GM18507 (cell line): ENCODE data around the gene SP140L.

Experiments used
- DNase-seq: peaks from one replicate; pipeline ENCODE4 v3.0.0; 2011; ENCODE audit warnings: low read depth; ENCODE audit not compliant: insufficient read length; ENCODE audit errors: extremely low spot score
- FAIRE-seq: peaks from 2 replicates; lab custom pipeline; 2011; peaks lifted over from hg19 to GRCh38; lab: Jason Lieb, UNC

SP140L gene

DNA sequence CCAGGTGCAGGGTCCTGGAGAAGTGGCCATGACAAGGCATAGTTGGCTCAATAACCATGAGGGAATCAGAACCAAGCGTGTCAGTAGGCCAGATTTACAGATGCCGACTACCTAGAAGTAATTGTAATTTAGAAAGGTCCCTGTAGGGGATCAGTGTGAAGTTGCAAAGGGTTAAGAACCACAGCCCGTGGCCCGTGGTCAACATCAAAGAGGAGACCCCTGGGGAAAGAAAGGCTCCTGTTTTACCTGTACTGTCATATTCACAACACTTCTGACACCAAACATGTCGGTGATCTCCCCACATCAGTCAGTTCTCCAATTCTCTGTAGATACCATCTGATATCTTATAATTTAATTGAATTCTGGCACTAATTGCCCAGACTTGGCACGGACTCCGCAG is 120.0 kb downstream of the SP140L start:
- FAIRE-seq (no peak), DNase-seq (no peak)

DNA sequence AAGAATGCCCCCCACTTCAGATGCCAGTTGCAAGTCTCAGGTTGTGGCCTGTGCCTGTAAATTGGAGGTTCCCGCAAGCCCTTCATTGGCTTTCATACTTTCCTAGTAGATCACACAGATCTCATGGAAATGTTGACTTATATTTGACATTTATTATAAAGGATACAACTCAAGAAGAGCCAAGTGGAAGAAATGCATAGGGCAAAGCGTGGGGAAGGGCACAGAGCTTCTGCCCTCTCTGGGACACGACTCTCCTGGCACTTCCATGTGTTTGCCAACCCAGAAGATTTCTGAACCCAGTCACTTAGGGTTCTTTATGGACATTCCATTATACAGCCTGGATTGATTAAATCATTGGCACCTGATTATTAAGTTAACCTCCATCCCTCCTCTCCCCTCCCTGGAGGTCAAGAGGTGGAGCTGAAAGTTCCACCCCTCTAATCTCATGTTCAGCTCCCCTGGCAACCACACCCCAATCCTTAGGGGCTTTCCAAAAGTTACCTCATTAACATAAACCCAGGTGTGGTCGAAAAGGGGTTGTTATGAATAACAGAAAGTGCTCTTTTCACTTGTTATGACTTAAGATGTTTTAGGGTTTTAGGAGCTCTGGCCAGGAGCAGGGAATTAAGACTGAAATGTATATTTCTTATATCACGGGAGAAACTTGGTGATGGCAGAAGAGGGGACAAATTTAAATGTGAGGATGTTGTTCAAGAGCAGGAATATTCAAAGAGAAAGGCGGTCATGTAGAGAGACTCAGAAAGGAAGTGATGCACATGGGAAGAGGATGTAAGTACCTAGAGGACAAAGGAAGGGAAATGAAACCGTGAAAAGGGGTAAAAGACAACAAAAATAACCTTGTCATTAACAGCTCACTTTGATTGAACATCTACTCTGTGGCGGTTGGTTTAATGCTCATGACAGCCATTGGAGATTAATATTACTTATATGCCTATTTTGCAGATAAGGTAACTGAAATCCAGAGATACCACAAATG is 120.8 kb downstream of the SP140L start:
- peak; percentile 97 for FAIRE-seq
- peak; percentile 36 for DNase-seq

DNA sequence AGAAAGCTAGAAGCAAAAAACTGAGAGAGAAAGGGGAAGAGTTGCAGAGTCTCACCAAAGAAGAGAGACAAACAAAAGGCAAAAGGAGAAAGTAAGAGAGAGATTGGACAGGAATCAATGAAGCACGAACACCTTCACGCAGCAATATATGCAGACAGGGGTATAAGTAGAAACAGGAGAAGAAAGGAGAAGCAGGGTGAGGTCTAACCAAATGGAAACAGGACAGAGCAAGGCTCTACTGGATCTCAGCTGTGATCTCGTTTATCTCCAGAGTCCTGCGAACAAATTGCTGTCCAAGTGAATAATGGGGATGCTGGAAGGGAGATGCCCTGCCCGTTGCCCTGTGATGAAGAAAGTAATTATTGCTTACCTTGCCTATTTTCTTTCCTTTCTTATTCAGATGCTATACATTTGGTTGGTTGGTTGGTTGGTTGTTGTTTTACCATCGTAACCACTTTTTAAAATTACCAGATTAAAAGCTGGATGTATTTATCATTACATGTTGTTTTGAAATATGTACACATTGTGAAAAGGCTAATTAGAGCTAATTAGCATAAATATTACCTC is 123.0 kb downstream of the SP140L start:
- DNase-seq (no peak), FAIRE-seq (peak; percentile 59)

DNA sequence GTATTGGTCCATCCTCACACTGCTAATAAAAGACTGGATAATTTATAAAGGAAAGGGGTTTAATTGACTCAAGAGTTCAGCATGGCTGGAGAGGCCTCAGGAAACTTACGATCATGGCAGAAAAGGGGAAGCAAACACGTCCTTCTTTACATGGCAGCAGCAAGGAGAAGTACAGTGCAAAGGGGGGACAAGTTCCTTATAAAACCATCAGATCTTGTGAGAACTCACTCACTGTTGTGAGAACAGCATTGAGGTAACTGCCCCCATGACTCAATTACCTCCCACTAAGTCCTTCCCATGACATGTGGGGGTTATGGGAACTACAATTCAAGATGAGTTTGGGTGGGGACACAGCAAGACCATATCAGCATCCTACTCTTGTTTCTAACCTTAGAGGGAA is 126.0 kb downstream of the SP140L start:
- no peak for DNase-seq
- FAIRE-seq = no peak
